ENCODE results near the gene LMCD1. TPM values are rescaled to one million over a fixed set of nuclear protein-coding genes. Genes with fewer than 3 reads are reported as not detected.
A peak's percentile ranks its signal among the peaks of the same experiment; 100 is the strongest.

LMCD1 gene
- polyA plus RNA-seq, 1 experiment = 39.1 TPM

DNA sequence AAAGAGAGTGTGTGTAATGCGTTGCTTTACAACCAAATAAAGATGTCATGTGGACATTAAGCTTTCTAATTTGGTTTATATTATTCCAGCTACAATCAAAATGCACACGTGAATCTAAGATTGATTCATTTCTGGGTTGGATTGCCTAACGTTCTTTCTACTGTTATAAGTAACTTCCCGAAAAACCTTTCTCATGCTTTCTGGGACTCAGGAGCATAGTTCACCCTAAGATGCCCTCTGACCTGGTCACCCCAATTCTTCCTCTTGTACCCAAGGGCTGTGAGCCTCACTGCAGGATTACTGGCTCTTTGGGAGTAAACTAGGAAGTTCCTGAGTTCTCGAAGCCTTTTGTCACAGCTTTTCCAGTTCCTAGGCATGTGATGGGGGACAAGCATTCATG, 12.7 kb upstream of the LMCD1 start:
- POLR2A ChIA-PET = interaction anchor here (1.1 kb wide), 1 partner anchor 88 kb away, joined by 4 read pairs; no protein-coding TSS in a partner anchor
- TF ChIP-seq, protein P1, sequence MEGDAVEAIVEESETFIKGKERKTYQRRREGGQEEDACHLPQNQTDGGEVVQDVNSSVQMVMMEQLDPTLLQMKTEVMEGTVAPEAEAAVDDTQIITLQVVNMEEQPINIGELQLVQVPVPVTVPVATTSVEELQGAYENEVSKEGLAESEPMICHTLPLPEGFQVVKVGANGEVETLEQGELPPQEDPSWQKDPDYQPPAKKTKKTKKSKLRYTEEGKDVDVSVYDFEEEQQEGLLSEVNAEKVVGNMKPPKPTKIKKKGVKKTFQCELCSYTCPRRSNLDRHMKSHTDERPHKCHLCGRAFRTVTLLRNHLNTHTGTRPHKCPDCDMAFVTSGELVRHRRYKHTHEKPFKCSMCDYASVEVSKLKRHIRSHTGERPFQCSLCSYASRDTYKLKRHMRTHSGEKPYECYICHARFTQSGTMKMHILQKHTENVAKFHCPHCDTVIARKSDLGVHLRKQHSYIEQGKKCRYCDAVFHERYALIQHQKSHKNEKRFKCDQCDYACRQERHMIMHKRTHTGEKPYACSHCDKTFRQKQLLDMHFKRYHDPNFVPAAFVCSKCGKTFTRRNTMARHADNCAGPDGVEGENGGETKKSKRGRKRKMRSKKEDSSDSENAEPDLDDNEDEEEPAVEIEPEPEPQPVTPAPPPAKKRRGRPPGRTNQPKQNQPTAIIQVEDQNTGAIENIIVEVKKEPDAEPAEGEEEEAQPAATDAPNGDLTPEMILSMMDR (IDR thresholded peaks at IDR 0.05; ENCODE audit: low read depth, low read length) = no peak

DNA sequence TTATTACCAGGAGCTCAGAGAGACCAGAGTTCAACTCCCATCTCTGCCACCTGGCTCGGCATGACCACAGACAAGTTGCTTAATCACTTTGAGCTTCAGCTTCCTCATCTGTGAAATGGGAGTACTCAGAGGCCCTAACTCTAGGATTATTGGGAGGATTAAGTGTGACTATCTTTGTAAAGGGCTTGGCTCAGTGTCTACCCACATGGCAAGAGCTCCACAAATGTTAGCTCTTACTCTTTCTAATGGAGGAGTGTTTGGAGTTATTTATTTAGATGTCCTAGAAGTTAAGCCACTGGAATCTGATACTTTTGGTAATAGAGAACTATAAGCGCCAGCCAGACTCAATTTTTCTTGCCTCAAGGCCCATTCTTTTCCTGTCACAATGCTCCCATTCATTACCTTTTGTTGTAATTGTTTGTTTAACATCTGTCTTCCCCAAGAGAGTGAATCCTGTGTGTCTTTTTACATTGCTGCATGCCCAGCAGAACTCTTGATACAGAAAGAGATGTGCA, 12.3 kb upstream of the LMCD1 start:
- no peak overlapping the region for H3K4me3 ChIP-seq (ENCODE audit: low read depth, low read length)
- ChIA-PET POLR2A (interaction anchor here (0.9 to 1.1 kb wide), 2 partner anchors 28 to 88 kb away, joined by 3 to 4 read pairs; no protein-coding TSS in a partner anchor), CTCF (interaction anchor here (0.6 to 1.0 kb wide), 3 partner anchors 13 to 21 kb away, joined by 3 read pairs; partner anchors contain the start of gene LMCD1)
- H3K27ac ChIP-seq (ENCODE audit: low read depth, low read length) = no peak overlapping the region
- DNase-seq (ENCODE audit: low read depth, low spot score) = no peak
- H3K9me3 ChIP-seq (ENCODE audit: control insufficient read depth, insufficient read depth, low read length) = no peaks in the 10 kb centered on the region; the same call in 1 of the 2 replicates
- no peaks in the 10 kb centered on the region for H3K27me3 ChIP-seq (ENCODE audit: control insufficient read depth, insufficient read depth, low read length)
- TF ChIP-seq, protein P1 (IDR thresholded peaks at IDR 0.05; ENCODE audit: low read depth, low read length) = no peak

More for the DNA sequence above, 12.7 kb upstream of the LMCD1 start:
- Histone ChIP-seq H3K9me3 (ENCODE audit: control insufficient read depth, insufficient read depth, low read length) (no peaks in the 10 kb centered on the region; the same call in 1 of the 2 replicates), H3K27me3 (ENCODE audit: control insufficient read depth, insufficient read depth, low read length) (no peaks in the 10 kb centered on the region), H3K27ac (ENCODE audit: low read depth, low read length) (no peak overlapping the region), H3K4me3 (ENCODE audit: low read depth, low read length) (no peak overlapping the region)
- DNase-seq (ENCODE audit: low read depth, low spot score) = no peak
- CTCF ChIA-PET = interaction anchor here (0.6 to 1.0 kb wide), 3 partner anchors 13 to 20 kb away, joined by 3 read pairs; partner anchors contain the start of gene LMCD1

- peak overlapping the region; percentile 53 for H3K27ac ChIP-seq (ENCODE audit: low read depth, low read length)
- no peaks in the 10 kb centered on the region for H3K27me3 ChIP-seq (ENCODE audit: control insufficient read depth, insufficient read depth, low read length)
- TF ChIP-seq, protein P1 (IDR thresholded peaks at IDR 0.05; ENCODE audit: low read depth, low read length) = no peak
- no peaks in the 10 kb centered on the region for H3K9me3 ChIP-seq (ENCODE audit: control insufficient read depth, insufficient read depth, low read length)
- CTCF ChIA-PET = no interaction called here
- POLR2A ChIA-PET = interaction anchor here (0.8 to 0.9 kb wide), 3 partner anchors 11 to 65 kb away, joined by 3 to 7 read pairs (median 4); partner anchors contain the start of gene LMCD1
- no peak overlapping the region for H3K4me3 ChIP-seq (ENCODE audit: low read depth, low read length)
- peak; percentile 65 for DNase-seq (ENCODE audit: low read depth, low spot score)
Measured at GRCh38 chr3:8490079-8490552, 11.5 kb upstream of the LMCD1 start.

DNA sequence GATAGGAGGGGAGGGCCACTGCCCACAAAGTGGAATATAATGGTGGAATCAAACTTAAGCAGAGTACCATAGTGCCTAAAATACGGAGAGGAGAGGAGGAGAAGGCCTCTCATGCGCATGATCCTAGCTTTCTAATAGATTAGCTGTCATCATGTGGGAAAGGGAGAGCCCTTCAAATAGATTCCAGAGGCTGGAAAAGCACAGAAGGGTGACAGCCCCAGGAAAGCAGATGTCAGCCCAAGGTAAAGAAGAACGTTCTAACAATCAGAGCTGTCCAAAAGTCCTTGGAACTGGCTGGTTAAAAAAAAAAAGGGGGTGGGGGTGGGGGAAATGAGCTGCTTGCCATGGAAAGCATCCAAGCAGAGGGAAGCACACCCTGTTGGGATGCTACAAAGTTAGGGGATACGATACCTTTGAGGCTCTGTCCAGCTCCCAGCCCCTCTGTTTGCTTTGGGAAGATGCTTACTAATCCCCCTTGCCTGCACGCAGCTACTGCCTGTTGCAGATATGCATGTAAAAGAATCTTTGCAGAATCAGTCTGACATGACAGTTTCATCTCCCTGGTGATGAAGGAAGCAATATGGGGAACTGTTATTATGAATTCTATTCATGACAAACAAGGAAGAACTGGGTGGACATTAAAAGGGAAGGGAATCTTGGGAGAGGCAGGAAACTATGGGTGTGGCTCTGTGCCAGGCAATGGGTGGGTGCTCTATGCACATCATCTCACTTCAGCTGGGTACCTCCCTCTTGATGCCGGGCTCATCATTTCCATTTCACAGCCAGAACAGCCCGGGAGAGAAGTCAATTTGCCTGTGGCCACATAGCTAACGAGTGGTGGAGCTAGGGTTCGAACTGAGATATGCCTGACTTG, 10.1 kb upstream of the LMCD1 start:
- Histone ChIP-seq H3K27ac (ENCODE audit: low read depth, low read length) (no peak overlapping the region), H3K27me3 (ENCODE audit: control insufficient read depth, insufficient read depth, low read length) (no peaks in the 10 kb centered on the region), H3K4me3 (ENCODE audit: low read depth, low read length) (no peak overlapping the region), H3K9me3 (ENCODE audit: control insufficient read depth, insufficient read depth, low read length) (no peaks in the 10 kb centered on the region)
- no peak for DNase-seq (ENCODE audit: low read depth, low spot score)
- TF ChIP-seq, protein P1 (IDR thresholded peaks at IDR 0.05; ENCODE audit: low read depth, low read length) = no peak
- ChIA-PET CTCF (interaction anchor here (0.6 to 2.4 kb wide), 3 partner anchors 10 to 620 kb away, joined by 3 to 10 read pairs (median 5); partner anchors contain the start of genes LMCD1 and OXTR), POLR2A (no interaction called here)
